AG09319 (cell line): ENCODE measurements around the gene PTPRD.

Experiments used
- DNase-seq: peaks from one replicate; pipeline ENCODE4 v3.0.0-alpha.2; 2010; ENCODE audit warnings: low read depth; ENCODE audit errors: extremely low read depth
- TF ChIP-seq, protein P1 (sequence below): IDR thresholded peaks from 2 replicates; pipeline ENCODE4 v1.5.1; 2011; ENCODE audit warnings: low read depth, mild to moderate bottlenecking, inconsistent platforms, low read length, moderate library complexity

Gene PTPRD

GRCh38 chr9:8268881-8269280, 2343.9 kb downstream of the PTPRD start:
- DNase-seq = no peak
- TF ChIP-seq, protein P1, sequence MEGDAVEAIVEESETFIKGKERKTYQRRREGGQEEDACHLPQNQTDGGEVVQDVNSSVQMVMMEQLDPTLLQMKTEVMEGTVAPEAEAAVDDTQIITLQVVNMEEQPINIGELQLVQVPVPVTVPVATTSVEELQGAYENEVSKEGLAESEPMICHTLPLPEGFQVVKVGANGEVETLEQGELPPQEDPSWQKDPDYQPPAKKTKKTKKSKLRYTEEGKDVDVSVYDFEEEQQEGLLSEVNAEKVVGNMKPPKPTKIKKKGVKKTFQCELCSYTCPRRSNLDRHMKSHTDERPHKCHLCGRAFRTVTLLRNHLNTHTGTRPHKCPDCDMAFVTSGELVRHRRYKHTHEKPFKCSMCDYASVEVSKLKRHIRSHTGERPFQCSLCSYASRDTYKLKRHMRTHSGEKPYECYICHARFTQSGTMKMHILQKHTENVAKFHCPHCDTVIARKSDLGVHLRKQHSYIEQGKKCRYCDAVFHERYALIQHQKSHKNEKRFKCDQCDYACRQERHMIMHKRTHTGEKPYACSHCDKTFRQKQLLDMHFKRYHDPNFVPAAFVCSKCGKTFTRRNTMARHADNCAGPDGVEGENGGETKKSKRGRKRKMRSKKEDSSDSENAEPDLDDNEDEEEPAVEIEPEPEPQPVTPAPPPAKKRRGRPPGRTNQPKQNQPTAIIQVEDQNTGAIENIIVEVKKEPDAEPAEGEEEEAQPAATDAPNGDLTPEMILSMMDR = no peak

- DNase-seq = no peak
- TF ChIP-seq, protein P1 = no peak
Measured at GRCh38 chr9:8268216-8268878, 2344.5 kb downstream of the PTPRD start.

- no peak for DNase-seq
- TF ChIP-seq, protein P1 = no peak
Measured at GRCh38 chr9:8267636-8268035, 2345.2 kb downstream of the PTPRD start.

- TF ChIP-seq, protein P1 = no peak
- DNase-seq = no peak
Measured at GRCh38 chr9:8266861-8267260, 2345.9 kb downstream of the PTPRD start.

- no peak for DNase-seq
- TF ChIP-seq, protein P1 = no peak
Measured at GRCh38 chr9:8265281-8265680, 2347.5 kb downstream of the PTPRD start.
